ENCODE data around the gene MLXIP.

Gene MLXIP

GRCh38 chr12:122138181-122138580, 59.6 kb downstream of the MLXIP start:
- H3K18ac ChIP-seq (ENCODE audit: low read length) = peak overlapping the region; percentile 41
- no peak overlapping the region for H4K91ac ChIP-seq (ENCODE audit: low read depth, low read length, poor library complexity)
- no peak overlapping the region for H2BK120ac ChIP-seq (ENCODE audit: low read depth, low read length)

GRCh38 chr12:122138616-122139015, 60.1 kb downstream of the MLXIP start:
- Histone ChIP-seq H2BK15ac (ENCODE audit: low read length) (no peak overlapping the region), H3K4me1 (ENCODE audit: control insufficient read depth in 2 of 2, insufficient read depth in 1 of 2, low read depth in 1 of 2, low read length in 2 of 2) (peaks cover 0 to 5% of the 10 kb centered on the region in 2 donors), H2BK5ac (ENCODE audit: low read length) (no peak overlapping the region), H3K36me3 (replicated peaks in 1 of 2; ENCODE audit: control insufficient read depth in 2 of 2, insufficient read depth in 2 of 2, low read length in 2 of 2) (peaks cover 14 to 75% of the 10 kb centered on the region in 2 donors), H3K9me3 (replicated peaks in 1 of 2; ENCODE audit: control insufficient read depth in 2 of 2, insufficient read depth in 1 of 2, low read depth in 1 of 2, low read length in 2 of 2) (peaks cover 20 to 27% of the 10 kb centered on the region in 2 donors), H2AK5ac (ENCODE audit: low read depth, low read length) (no peak overlapping the region), H3K14ac (ENCODE audit: low read length) (no peak overlapping the region), H4K8ac (ENCODE audit: low read depth, low read length) (no peak overlapping the region), H3K4me2 (ENCODE audit: insufficient read depth, low read length, poor library complexity, severe bottlenecking) (no peak overlapping the region), H4K91ac (ENCODE audit: low read depth, low read length, poor library complexity) (no peak overlapping the region), H3K27ac (replicated peaks; ENCODE audit: low read length) (no peak overlapping the region), H3K4me3 (ENCODE audit: low read length in 2 of 2) (no peak overlapping the region), H3K27me3 (ENCODE audit: control insufficient read depth in 3 of 3, insufficient read depth in 3 of 3, low read depth in 1 of 3, low read length in 3 of 3) (no peaks in the 10 kb centered on the region), H3K18ac (ENCODE audit: low read length) (no peak overlapping the region), H3K23ac (ENCODE audit: low read depth, low read length, poor library complexity) (no peak overlapping the region), H3K4ac (ENCODE audit: low read length) (no peak overlapping the region), H3K79me1 (ENCODE audit: low read depth, low read length) (no peaks in the 10 kb centered on the region), H3K9ac (ENCODE audit: low read depth, low read length, poor library complexity) (no peak overlapping the region), H2AFZ (ENCODE audit: low read length) (no peak overlapping the region), H2BK120ac (ENCODE audit: low read depth, low read length) (no peak overlapping the region), H2BK12ac (ENCODE audit: low read length) (no peak overlapping the region)
- DNase-seq (ENCODE audit: low spot score) = no peak
- WGBS, 2 donors (ENCODE audit: extremely low coverage in 2 of 2, insufficient read length in 2 of 2, insufficient replicate concordance in 1 of 2) = no CpG with 5 or more reads among the region's 11 CpGs

More at GRCh38 chr12:122138181-122138580, 59.6 kb downstream of the MLXIP start:
- Histone ChIP-seq H2BK5ac (ENCODE audit: low read length) (no peak overlapping the region), H2BK15ac (ENCODE audit: low read length) (no peak overlapping the region), H3K27ac (replicated peaks; ENCODE audit: low read length) (no peak overlapping the region), H3K36me3 (replicated peaks in 1 of 2; ENCODE audit: control insufficient read depth in 2 of 2, insufficient read depth in 2 of 2, low read length in 2 of 2) (peaks cover 14 to 72% of the 10 kb centered on the region in 2 donors), H3K9ac (ENCODE audit: low read depth, low read length, poor library complexity) (peak overlapping the region; percentile 38), H3K9me3 (replicated peaks in 1 of 2; ENCODE audit: control insufficient read depth in 2 of 2, insufficient read depth in 1 of 2, low read depth in 1 of 2, low read length in 2 of 2) (peaks cover 16 to 22% of the 10 kb centered on the region in 2 donors), H3K14ac (ENCODE audit: low read length) (no peak overlapping the region), H3K4me1 (ENCODE audit: control insufficient read depth in 2 of 2, insufficient read depth in 1 of 2, low read depth in 1 of 2, low read length in 2 of 2) (peaks cover 0 to 5% of the 10 kb centered on the region in 2 donors), H3K23ac (ENCODE audit: low read depth, low read length, poor library complexity) (no peak overlapping the region), H2AFZ (ENCODE audit: low read length) (no peak overlapping the region), H3K27me3 (ENCODE audit: control insufficient read depth in 3 of 3, insufficient read depth in 3 of 3, low read depth in 1 of 3, low read length in 3 of 3) (no peaks in the 10 kb centered on the region), H4K8ac (ENCODE audit: low read depth, low read length) (no peak overlapping the region), H3K4me3 (ENCODE audit: low read length in 2 of 2) (no peak overlapping the region), H3K79me1 (ENCODE audit: low read depth, low read length) (no peaks in the 10 kb centered on the region), H3K4ac (ENCODE audit: low read length) (no peak overlapping the region), H2BK12ac (ENCODE audit: low read length) (no peak overlapping the region), H3K4me2 (ENCODE audit: insufficient read depth, low read length, poor library complexity, severe bottlenecking) (no peak overlapping the region), H2AK5ac (ENCODE audit: low read depth, low read length) (no peak overlapping the region)
- WGBS, 2 donors (ENCODE audit: extremely low coverage in 2 of 2, insufficient read length in 2 of 2, insufficient replicate concordance in 1 of 2) = no CpG with 5 or more reads among the region's 11 CpGs
- no peak for DNase-seq (ENCODE audit: low spot score)

- H3K4me2 ChIP-seq (ENCODE audit: insufficient read depth, low read length, poor library complexity, severe bottlenecking) = no peak overlapping the region
- H3K27me3 ChIP-seq (ENCODE audit: control insufficient read depth in 3 of 3, insufficient read depth in 3 of 3, low read depth in 1 of 3, low read length in 3 of 3) = no peaks in the 10 kb centered on the region
- no peak overlapping the region for H2AFZ ChIP-seq (ENCODE audit: low read length)
- DNase-seq (ENCODE audit: low spot score) = no peak
- H4K91ac ChIP-seq (ENCODE audit: low read depth, low read length, poor library complexity) = no peak overlapping the region
- H2BK5ac ChIP-seq (ENCODE audit: low read length) = no peak overlapping the region
- no peak overlapping the region for H3K4me3 ChIP-seq (ENCODE audit: low read length in 2 of 2)
- peaks cover 0 to 5% of the 10 kb centered on the region in 2 donors for H3K4me1 ChIP-seq (ENCODE audit: control insufficient read depth in 2 of 2, insufficient read depth in 1 of 2, low read depth in 1 of 2, low read length in 2 of 2)
- no peak overlapping the region for H4K8ac ChIP-seq (ENCODE audit: low read depth, low read length)
- peaks cover 23 to 28% of the 10 kb centered on the region in 2 donors for H3K9me3 ChIP-seq (replicated peaks in 1 of 2; ENCODE audit: control insufficient read depth in 2 of 2, insufficient read depth in 1 of 2, low read depth in 1 of 2, low read length in 2 of 2)
- peak overlapping the region; percentile 32 for H3K23ac ChIP-seq (ENCODE audit: low read depth, low read length, poor library complexity)
- no peak overlapping the region for H3K14ac ChIP-seq (ENCODE audit: low read length)
- no peak overlapping the region for H3K27ac ChIP-seq (replicated peaks; ENCODE audit: low read length)
- no peaks in the 10 kb centered on the region for H3K79me1 ChIP-seq (ENCODE audit: low read depth, low read length)
- H3K9ac ChIP-seq (ENCODE audit: low read depth, low read length, poor library complexity) = peak overlapping the region; percentile 51
- H2BK15ac ChIP-seq (ENCODE audit: low read length) = no peak overlapping the region
- H2BK12ac ChIP-seq (ENCODE audit: low read length) = no peak overlapping the region
- H2AK5ac ChIP-seq (ENCODE audit: low read depth, low read length) = no peak overlapping the region
- no peak overlapping the region for H3K4ac ChIP-seq (ENCODE audit: low read length)
- peak overlapping the region; percentile 55 for H3K18ac ChIP-seq (ENCODE audit: low read length)
- no peak overlapping the region for H2BK120ac ChIP-seq (ENCODE audit: low read depth, low read length)
- H3K36me3 ChIP-seq (replicated peaks in 1 of 2; ENCODE audit: control insufficient read depth in 2 of 2, insufficient read depth in 2 of 2, low read length in 2 of 2) = peaks cover 14 to 77% of the 10 kb centered on the region in 2 donors
- no CpG with 5 or more reads among the region's 15 CpGs for WGBS, 2 donors (ENCODE audit: extremely low coverage in 2 of 2, insufficient read length in 2 of 2, insufficient replicate concordance in 1 of 2)
These were observed 60.7 kb downstream of the MLXIP start for GRCh38 chr12:122139266-122139665.

- DNase-seq (ENCODE audit: low spot score) = no peak
- Histone ChIP-seq H4K8ac (ENCODE audit: low read depth, low read length) (no peak overlapping the region), H2BK12ac (ENCODE audit: low read length) (no peak overlapping the region), H3K14ac (ENCODE audit: low read length) (no peak overlapping the region), H3K9ac (ENCODE audit: low read depth, low read length, poor library complexity) (no peak overlapping the region), H3K4me3 (ENCODE audit: low read length in 2 of 2) (no peak overlapping the region), H2BK5ac (ENCODE audit: low read length) (no peak overlapping the region), H3K9me3 (replicated peaks in 1 of 2; ENCODE audit: control insufficient read depth in 2 of 2, insufficient read depth in 1 of 2, low read depth in 1 of 2, low read length in 2 of 2) (peaks cover 23 to 28% of the 10 kb centered on the region in 2 donors), H2BK15ac (ENCODE audit: low read length) (no peak overlapping the region), H2AFZ (ENCODE audit: low read length) (no peak overlapping the region), H2BK120ac (ENCODE audit: low read depth, low read length) (no peak overlapping the region), H3K36me3 (replicated peaks in 1 of 2; ENCODE audit: control insufficient read depth in 2 of 2, insufficient read depth in 2 of 2, low read length in 2 of 2) (peaks cover 14 to 77% of the 10 kb centered on the region in 2 donors), H3K4me1 (ENCODE audit: control insufficient read depth in 2 of 2, insufficient read depth in 1 of 2, low read depth in 1 of 2, low read length in 2 of 2) (peaks cover 0 to 5% of the 10 kb centered on the region in 2 donors), H3K23ac (ENCODE audit: low read depth, low read length, poor library complexity) (no peak overlapping the region), H4K91ac (ENCODE audit: low read depth, low read length, poor library complexity) (no peak overlapping the region), H3K79me1 (ENCODE audit: low read depth, low read length) (no peaks in the 10 kb centered on the region), H3K27me3 (ENCODE audit: control insufficient read depth in 3 of 3, insufficient read depth in 3 of 3, low read depth in 1 of 3, low read length in 3 of 3) (no peaks in the 10 kb centered on the region), H3K18ac (ENCODE audit: low read length) (no peak overlapping the region), H2AK5ac (ENCODE audit: low read depth, low read length) (no peak overlapping the region), H3K4ac (ENCODE audit: low read length) (no peak overlapping the region), H3K27ac (replicated peaks; ENCODE audit: low read length) (no peak overlapping the region), H3K4me2 (ENCODE audit: insufficient read depth, low read length, poor library complexity, severe bottlenecking) (no peak overlapping the region)
- WGBS, 2 donors (ENCODE audit: extremely low coverage in 2 of 2, insufficient read length in 2 of 2, insufficient replicate concordance in 1 of 2) = no CpG with 5 or more reads among the region's 8 CpGs
These were observed 61.4 kb downstream of the MLXIP start for GRCh38 chr12:122139941-122140340.
